Ishikawa (cell line): Measurements from ENCODE around the gene GCNA.

Experiments
- CEBPB ChIP-seq: IDR thresholded peaks from 2 replicates; pipeline ENCODE4 v1.6.1; 2012
- CREB1 ChIP-seq: IDR thresholded peaks from 2 replicates; pipeline ENCODE4 v1.6.1; 2012; ENCODE audit warnings: low read depth
- EGR1 ChIP-seq: IDR thresholded peaks from 2 replicates; pipeline ENCODE4 v1.6.1; 2012
- EP300 ChIP-seq: IDR thresholded peaks from 2 replicates; pipeline ENCODE4 v1.6.1; 2012; ENCODE audit warnings: borderline replicate concordance
- FOXM1 ChIP-seq: IDR thresholded peaks from 2 replicates; pipeline ENCODE4 v1.6.1; 2012; ENCODE audit warnings: low read depth, borderline replicate concordance
- MAX ChIP-seq: IDR thresholded peaks from 2 replicates; pipeline ENCODE4 v1.6.1; 2012
- NFIC ChIP-seq: IDR thresholded peaks from 2 replicates; pipeline ENCODE4 v1.6.1; 2012
- RAD21 ChIP-seq: IDR thresholded peaks from 2 replicates; pipeline ENCODE4 v1.6.1; 2012; ENCODE audit warnings: low read depth
- REST ChIP-seq: IDR thresholded peaks from 2 replicates; pipeline ENCODE4 v1.6.1; 2012; ENCODE audit warnings: low read depth, mild to moderate bottlenecking
- TAF1 ChIP-seq: IDR thresholded peaks from 2 replicates; pipeline ENCODE4 v1.6.1; 2012; ENCODE audit warnings: low read depth, mild to moderate bottlenecking
- TCF12 ChIP-seq: IDR thresholded peaks from 2 replicates; pipeline ENCODE4 v1.6.1; 2012; ENCODE audit warnings: low read depth
- TEAD4 ChIP-seq: IDR thresholded peaks from 2 replicates; pipeline ENCODE4 v1.6.1; 2012
- USF1 ChIP-seq: IDR thresholded peaks from 2 replicates; pipeline ENCODE4 v1.6.1; 2012
- YY1 ChIP-seq: IDR thresholded peaks from 2 replicates; pipeline ENCODE4 v1.6.1; 2012; ENCODE audit warnings: low read depth
- ZBTB7A ChIP-seq: IDR thresholded peaks from 2 replicates; pipeline ENCODE4 v1.6.1; 2012; ENCODE audit warnings: low read depth

The GCNA gene

GRCh38 chrX:71618303-71618721, 40.1 kb downstream of the GCNA start, which contains the start of gene CXCR3:
Gene CXCR3 (minus strand): TSS chrX:71618511. CDS start chrX:71618449, 62 bp downstream.
- TF ChIP-seq EGR1: no peak
- TF ChIP-seq REST: no peak
- no peak for TF ChIP-seq CEBPB
- TF ChIP-seq USF1: no peak
- TF ChIP-seq TCF12: no peak
- no peak for TF ChIP-seq EP300
- TF ChIP-seq MAX: no peak
- no peak for TF ChIP-seq YY1
- TF ChIP-seq TAF1: no peak
- TF ChIP-seq NFIC: no peak
- no peak for TF ChIP-seq ZBTB7A
- no peak for TF ChIP-seq RAD21
- TF ChIP-seq CREB1: no peak
- no peak for TF ChIP-seq FOXM1
- TF ChIP-seq TEAD4: no peak

- TF ChIP-seq TEAD4 (no peak), CEBPB (no peak), RAD21 (no peak), TCF12 (no peak)
Observed at GRCh38 chrX:71618787-71619186, 40.5 kb downstream of the GCNA start.

GRCh38 chrX:71619193-71619592, 41.0 kb downstream of the GCNA start:
- no peak for TF ChIP-seq TCF12
- TF ChIP-seq CEBPB: no peak
- TF ChIP-seq TAF1: no peak
- no peak for TF ChIP-seq TEAD4
- no peak for TF ChIP-seq YY1
- no peak for TF ChIP-seq MAX
- no peak for TF ChIP-seq CREB1
- no peak for TF ChIP-seq ZBTB7A
- no peak for TF ChIP-seq REST
- no peak for TF ChIP-seq RAD21
- no peak for TF ChIP-seq EP300
- TF ChIP-seq NFIC: no peak
- TF ChIP-seq EGR1: no peak
- TF ChIP-seq FOXM1: no peak
- no peak for TF ChIP-seq USF1

- TF ChIP-seq USF1 (no peak), EGR1 (no peak), CEBPB (no peak), TEAD4 (no peak), TAF1 (no peak), FOXM1 (no peak), YY1 (no peak), REST (no peak), ZBTB7A (no peak), RAD21 (no peak), CREB1 (no peak), MAX (no peak), NFIC (no peak), EP300 (no peak), TCF12 (no peak)
Observed at GRCh38 chrX:71619986-71620385, 41.7 kb downstream of the GCNA start.
